Endothelial cell of hepatic sinusoid (primary cell): ENCODE results near the gene CSKMT.
"Not testable (repeated sequence)": the region's sequence is repeated elsewhere in the genome, so short reads cannot be mapped to it uniquely, and the experiment has no call there.

ENCODE experiments used
- in situ Hi-C: cut with HindIII; loops from 2 replicates; pipeline ENCODE4 v1.10.0; 2017; ENCODE audit warnings: low sequenced_read_pairs

Gene CSKMT

GRCh38 chr11:62654297-62654696 is 10.8 kb upstream of the CSKMT start:
- in situ Hi-C loops = no loop called here

- in situ Hi-C loops = no loop called here
These were observed 8.2 kb upstream of the CSKMT start for GRCh38 chr11:62656796-62657429.

- in situ Hi-C loops = no loop called here
These were observed 572 bp upstream of the CSKMT start for GRCh38 chr11:62664405-62665074.

GRCh38 chr11:62665599-62666258 is 617 bp downstream of the CSKMT start:
- in situ Hi-C loops = no loop called here

- in situ Hi-C loops = no loop called here
These were observed 1.3 kb downstream of the CSKMT start for GRCh38 chr11:62666259-62666926.

GRCh38 chr11:62667460-62667859 is 2.3 kb downstream of the CSKMT start:
- in situ Hi-C loops = no loop called here

GRCh38 chr11:62669420-62670161 is 4.5 kb downstream of the CSKMT start:
- in situ Hi-C loops = loop anchor here (5.0 kb wide), 1 partner anchor 103 kb away; the partner anchor contains the start of gene TAF6L

- in situ Hi-C loops = loop anchor here (5.0 kb wide), 1 partner anchor 101 kb away; the partner anchor contains the start of gene TAF6L
These were observed 6.1 kb downstream of the CSKMT start for GRCh38 chr11:62671236-62671607.

GRCh38 chr11:62671608-62672389 is 6.7 kb downstream of the CSKMT start, which contains the start of the genes LBHD1 and UQCC3:
Gene LBHD1, minus strand, starts transcription at chr11:62672267. Its CDS starts 2,236 bp downstream, at chr11:62670031.
Gene UQCC3, plus strand, starts transcription at chr11:62671673. Its CDS starts 73 bp downstream, at chr11:62671746.
- in situ Hi-C loops = loop anchor here (5.0 kb wide), 1 partner anchor 101 kb away; the partner anchor contains the start of gene TAF6L

GRCh38 chr11:62673196-62673525 is 8.0 kb downstream of the CSKMT start:
- in situ Hi-C loops = loop anchor here (5.0 kb wide), 1 partner anchor 99 kb away; the partner anchor contains the start of gene TAF6L

- in situ Hi-C loops = not testable (repeated sequence)
These were observed 10.3 kb downstream of the CSKMT start for GRCh38 chr11:62675415-62675814.

GRCh38 chr11:62676698-62677097 is 11.6 kb downstream of the CSKMT start:
- in situ Hi-C loops = no loop called here

- in situ Hi-C loops = no loop called here
These were observed 12.0 kb downstream of the CSKMT start for GRCh38 chr11:62677156-62677555.

- in situ Hi-C loops = no loop called here
These were observed 12.6 kb downstream of the CSKMT start for GRCh38 chr11:62677714-62678113.

GRCh38 chr11:62678433-62678769 is 13.3 kb downstream of the CSKMT start:
- in situ Hi-C loops = no loop called here

- in situ Hi-C loops = no loop called here
These were observed 13.9 kb downstream of the CSKMT start, which contains the start of gene UBXN1 for GRCh38 chr11:62678770-62679696. Gene UBXN1, minus strand, starts transcription at chr11:62679073. Its CDS starts 150 bp downstream, at chr11:62678923.

- in situ Hi-C loops = no loop called here
These were observed 15.7 kb downstream of the CSKMT start for GRCh38 chr11:62680825-62681240.

GRCh38 chr11:62682518-62682917 is 17.4 kb downstream of the CSKMT start:
- in situ Hi-C loops = no loop called here
